ENCODE data around the gene LSM14A.
A peak's percentile ranks its signal among the peaks of the same experiment; 100 is the strongest.
"Not testable (repeated sequence)": the region's sequence is repeated elsewhere in the genome, so short reads cannot be mapped to it uniquely, and the experiment has no call there.

Gene LSM14A

DNA sequence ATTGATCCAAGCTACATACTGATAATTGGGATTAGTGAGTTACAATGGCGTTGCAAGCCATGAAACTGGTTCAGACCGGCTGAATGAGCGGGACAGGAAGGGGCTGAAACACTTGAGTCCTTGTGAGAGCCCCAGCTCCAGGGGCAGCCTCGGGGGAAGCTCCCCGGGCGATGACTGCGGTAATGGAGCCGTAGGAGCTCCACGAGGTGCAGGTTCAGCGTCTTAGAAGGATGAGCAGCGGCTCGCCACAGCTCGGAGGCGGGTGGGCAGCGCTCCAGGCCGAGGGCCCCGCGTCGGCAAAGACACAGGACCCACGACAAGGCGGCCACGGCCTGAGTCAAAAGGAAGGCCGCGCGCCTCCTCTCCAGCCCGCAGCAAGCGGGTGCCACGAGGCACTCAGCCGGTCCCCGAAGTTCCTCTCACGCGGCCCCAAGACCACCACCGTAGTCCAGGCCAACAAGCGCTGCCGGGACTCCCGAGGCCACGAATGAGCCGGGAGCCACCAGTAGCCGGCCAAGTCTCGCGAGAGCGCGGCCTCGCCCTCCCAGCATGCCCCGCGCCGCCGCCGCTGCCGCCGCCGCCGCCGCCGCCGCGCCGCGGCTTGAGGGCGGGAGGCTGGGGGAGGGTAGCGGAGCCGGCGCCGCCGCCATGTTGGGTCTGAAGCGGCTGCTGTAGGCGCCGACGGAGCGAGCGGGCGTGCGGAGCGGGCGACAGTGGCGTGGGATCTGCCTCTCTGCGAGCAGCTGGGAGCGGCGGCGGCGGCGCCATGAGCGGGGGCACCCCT, at the start of gene LSM14A:
TSS of gene LSM14A (plus strand) at position 628 of the 784 bp plus-strand sequence. CDS start at position 767, 139 bp downstream.
- peak; percentile 95 to 99 (median 97) for DNase-seq

DNA sequence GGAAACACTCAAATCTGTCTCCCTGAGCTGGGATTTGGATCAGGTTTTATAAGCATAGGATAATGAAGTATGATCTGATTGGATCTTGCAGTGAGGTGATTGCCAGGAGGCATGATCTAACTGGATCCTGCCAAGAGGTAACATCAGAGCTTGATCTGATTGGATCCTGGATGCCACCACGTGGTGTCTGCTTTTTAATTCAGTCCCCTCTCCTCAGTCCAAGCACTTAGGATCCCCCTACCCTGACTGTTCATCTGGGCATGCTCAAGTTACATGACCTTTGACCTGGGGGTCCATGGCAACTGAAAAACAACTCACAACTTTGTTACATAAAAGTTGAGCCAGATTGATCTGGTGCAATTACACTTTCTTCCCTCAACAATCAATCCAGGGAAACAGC, 47.5 kb upstream of the LSM14A start:
- no peak for DNase-seq

DNA sequence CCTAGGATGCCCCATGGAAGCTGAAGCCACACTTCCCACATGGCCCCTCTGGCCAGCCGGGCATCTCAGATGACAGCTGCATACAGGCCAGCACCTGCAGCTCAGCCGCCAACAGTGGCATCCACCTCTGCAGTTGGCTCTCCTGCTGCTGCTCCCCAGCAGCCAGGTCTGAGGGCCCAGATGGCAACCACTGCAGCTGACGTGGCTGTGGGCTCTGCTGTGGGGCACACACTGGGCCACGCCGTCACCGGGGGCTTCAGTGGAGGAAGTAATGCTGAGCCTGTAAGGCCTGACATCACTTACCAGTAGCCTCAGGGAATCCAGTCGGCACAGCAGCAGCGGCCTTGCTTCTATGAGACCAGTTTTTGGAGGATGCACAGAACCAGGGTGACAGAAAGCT, 45.3 kb upstream of the LSM14A start:
- DNase-seq: no peak

DNA sequence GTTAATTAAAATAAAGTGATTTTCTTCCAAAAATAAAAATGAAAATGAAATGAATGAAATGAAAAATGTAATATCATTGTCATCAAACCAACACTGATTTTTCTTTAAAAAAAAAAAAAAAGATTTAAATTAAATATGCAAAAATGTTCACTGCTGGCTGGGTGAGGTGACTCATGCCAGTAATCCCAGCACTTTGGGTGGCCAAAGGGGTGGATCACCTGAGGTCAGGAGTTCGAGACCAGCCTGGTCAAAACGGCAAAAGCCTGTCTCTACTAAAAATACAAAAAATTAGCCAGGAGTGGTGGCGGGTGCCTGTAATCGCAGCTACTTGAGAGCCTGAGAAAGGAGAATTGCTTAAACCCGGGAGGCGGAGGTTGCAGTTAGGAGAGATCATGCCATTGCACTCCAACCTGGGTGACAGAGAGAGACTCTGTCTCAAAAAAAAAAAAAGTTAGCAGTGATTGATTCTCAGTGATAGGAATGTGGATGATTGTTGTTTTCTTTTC, 44.6 kb upstream of the LSM14A start:
- DNase-seq: no peak

DNA sequence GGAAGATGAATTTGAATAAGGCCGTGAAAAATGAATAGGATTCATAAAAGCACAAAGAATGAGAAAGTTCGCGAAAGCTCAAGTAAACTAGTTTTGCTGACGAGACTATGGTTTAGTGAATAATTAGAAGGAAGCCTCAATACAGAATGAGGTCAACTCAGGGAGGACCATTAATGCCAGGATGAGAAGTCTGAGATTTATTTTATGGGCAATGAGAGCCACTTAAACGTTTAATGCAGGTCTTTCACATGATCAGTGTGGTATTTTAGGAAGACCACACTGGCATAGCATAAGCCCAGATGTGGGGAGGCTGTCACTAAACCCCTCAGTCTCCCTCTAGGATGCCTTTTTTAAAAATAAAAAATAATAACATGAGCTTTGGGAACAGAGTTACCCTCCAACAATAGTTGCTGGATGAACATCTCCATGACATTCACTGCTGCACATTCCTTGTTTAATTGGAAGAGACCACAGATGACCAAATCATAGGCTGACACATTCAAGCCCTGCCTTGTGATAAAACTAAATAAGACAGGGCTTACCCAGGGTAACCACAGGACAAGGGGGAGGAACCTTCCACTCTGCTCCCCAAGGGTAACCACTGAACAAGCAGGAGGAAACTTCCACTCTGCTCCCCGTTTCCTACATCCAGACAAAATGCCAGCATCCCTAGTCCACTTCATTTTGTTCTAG, 43.6 kb upstream of the LSM14A start:
- no peak for DNase-seq

DNA sequence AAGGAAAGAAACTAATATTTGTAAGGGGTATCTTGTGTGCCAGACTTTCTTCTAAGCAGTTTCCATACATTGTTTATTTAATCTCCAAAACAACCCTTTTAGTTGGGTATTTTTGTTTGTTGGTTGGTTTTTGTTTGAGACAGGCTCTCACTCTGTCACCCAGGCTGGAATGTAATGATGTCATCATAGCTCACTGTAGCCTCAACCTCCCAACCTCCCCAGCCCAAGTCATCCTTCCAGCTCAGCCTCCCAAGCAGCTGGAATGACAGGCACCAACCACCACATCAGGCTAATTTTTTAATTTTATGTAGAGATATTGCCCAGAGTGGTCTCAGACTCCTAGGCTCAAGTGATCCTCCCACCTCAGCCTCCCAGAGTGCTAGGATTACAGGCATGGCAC, 41.2 kb upstream of the LSM14A start:
- no peak for DNase-seq

DNA sequence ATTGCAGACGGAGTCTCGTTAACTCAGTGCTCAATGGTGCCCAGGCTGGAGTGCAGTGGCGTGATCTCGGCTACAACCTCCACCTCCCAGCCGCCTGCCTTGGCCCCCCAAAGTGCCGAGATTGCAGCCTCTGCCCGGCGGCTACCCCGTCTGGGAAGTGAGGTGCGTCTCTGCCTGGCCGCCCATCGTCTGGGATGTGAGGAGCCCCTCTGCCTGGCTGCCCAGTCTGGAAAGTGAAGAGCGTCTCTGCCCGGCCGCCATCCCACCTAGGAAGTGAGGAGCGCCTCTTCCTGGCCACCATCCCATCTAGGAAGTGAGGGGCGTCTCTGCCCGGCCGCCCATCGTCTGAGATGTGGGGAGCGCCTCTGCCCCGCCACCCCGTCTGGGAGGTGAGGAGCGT, 40.2 kb upstream of the LSM14A start:
- not testable (repeated sequence) for DNase-seq

DNA sequence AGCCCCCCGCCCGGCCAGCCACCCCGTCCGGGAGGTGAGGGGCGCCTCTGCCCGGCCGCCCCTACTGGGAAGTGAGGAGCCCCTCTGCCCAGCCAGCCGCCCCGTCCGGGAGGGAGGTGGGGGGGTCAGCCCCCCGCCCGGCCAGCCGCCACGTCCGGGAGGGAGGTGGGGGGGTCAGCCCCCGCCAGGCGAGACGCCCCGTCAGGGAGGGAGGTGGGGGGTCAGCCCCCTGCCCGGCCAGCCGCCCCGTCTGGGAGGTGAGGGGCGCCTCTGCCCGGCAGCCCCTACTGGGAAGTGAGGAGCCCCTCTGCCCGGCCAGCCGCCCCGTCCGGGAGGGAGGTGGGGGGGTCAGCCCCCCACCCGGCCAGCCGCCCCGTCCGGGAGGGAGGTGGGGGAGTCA, 39.6 kb upstream of the LSM14A start:
- DNase-seq: not testable (repeated sequence)

DNA sequence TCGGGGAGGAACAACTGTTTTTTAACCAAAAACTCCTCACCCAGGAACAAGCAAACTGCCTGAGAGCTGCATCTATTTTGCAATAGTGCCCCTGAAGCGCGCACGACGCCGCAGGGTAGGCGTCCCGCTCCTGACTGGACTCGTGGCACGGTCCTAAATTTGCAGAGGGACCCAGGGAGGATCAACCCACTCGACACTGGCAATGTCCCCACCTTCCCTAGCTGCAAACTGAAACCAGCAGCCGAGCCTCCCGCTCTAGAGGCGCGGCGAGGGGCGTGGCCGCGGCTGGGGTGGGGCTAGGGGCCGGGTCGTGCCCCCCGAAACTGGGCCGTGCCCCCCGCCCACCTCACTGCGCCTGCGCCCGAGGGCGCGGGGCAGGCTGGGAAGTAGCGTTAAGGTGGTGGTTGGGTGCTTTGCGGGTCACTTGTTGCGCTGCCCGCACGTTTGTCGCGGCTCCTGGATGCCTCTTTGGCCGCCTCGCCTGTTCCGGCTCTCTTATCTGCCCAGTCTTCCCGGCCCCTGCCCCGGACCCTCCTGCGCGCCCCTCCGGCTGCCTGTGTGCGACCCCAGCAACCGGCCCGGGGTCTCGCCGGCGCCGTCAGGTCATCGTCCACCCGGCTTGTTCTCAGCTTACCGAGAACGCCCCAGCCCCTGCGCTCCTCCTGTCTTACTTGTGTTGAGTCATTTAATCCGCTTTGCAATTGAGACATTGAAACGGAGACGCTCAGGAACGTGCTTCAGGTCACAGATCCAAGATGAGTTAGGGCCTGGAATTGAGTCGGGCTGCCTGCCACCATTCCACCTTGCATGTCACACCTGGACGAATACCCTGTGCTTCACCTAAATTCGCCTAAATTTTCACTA, 37.9 kb upstream of the LSM14A start:
- DNase-seq: peak; percentile 86 to 96 (median 91)

DNA sequence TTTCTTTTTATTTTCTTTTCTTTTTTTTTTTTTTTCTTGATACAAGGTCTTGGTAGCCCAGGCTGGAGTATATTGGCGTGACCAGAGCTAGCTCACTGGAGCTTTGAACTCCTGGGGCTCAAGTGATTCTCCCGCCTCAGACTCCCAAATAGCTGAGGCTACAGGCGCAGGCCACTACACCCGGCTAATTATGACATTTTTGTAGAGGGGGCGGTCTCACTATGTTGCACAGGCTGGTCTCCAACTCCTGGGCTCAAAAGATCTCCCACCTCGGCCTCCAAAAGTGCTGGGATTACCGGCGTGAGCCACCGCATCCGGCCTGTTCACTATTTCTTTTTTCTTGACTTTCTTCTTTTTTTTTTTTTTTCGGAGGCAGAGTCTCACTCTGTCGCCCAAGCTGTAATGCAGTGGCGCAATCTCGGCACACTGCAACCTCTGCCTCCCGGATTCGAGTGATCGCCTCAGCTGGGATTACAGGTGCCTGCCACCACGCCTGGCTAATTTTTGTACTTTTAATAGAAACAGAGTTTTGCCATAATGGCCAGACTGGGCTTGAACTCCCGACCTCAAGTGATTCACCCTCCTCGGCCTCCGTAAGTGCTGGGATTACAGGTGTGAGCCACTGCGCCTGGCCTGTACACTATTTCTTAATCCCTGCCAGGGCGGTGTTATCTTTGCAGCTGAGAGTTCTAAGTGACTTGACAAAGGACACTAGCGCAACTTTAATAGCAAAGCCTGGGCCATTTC, 37.1 kb upstream of the LSM14A start:
- DNase-seq: no peak

DNA sequence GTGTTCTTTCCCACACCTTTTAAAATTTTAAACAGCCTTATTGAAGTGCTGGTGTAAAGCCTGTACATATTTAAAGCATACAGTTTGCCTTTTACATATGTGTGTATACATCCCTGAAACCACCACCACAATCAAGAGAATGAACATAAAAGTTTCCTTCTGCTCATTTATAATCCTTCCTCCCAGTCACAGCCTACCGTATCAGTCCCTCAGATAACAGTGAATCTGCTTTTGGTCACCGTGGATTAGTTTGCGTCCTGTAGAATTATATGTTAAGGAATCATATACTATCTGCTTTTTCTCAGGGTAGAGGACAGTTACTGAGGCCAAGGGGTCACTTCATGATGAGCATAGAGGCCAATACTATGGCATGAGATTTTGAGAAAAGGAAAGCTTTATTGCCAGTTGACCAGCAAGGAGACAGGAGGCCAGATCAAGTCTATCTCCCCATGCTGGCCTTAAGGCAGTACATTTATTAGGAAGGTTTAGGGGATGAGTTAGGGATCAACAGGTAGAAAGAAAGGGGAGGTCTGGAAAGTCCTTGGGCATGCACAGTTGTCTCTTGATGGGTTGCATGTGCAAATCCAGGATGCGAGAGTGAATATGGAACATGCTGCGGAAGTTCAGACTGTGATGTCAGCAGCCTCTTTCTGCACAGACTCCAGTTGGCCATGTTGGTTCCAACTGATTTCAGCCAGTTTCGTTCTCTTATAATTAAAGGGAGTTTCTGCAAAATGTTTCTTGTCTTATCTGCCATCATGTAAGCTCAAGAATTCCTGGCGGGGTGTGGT, 36.3 kb upstream of the LSM14A start:
- no peak for DNase-seq

DNA sequence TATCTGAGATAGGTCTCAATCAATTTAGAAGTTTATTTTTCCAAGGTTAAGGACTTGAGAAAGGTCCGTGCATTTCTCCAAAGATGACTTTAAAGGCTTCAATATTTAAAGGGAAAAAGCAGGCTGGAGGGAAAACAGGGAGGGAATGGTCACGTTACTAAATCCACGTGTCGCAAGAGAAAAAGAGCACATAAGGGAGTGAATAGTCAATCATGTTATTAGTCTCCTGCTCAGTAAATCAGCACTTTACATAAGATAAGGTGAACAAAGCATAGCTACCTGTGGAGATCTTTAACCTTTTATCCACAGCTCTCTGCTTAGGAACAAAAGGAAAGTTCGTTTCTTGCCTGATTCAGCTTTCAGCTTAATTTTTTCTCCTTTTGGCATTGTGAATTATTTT, 31.3 kb upstream of the LSM14A start:
- DNase-seq: no peak

DNA sequence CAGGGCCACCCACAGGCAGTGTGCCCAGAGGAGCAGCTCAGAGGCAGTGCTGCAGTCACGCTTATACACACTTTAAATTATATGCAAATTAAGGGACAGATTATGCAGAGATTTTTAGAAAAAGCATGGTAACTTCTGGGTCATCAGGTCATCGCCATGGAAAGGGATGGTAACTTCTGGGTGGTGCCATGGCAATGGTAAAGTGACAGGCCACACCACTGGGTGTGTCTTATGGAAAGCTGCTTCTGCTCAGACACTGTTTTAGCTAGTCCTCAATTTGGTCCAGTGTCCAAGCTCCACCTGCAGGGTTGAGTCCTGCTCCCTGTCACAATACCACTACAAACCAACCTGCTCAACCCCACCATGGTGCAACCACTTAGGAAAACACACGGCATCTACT, 29.9 kb upstream of the LSM14A start:
- DNase-seq: no peak

DNA sequence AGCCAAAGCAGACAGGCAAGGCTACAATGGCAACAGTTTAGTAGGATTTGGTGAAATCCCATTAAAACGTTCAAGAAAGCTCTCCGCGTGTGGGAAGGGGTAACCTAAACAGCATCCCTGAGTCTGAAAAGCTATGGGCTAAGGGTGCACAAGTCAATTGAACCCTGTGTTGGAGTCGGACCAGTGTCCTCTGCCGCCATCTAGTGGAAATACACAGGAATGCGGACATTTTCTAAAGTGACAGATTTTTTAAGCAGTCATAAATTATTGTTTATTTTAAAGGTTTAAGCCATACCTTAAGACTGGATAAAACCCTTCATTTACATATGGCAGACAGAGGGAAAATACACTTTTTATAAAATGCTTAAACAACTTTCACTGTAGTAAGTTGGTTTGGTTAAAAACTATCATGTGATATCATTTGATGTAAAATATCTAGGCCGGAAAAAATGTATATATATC, 26.5 kb upstream of the LSM14A start:
- DNase-seq: peak; percentile 63 to 77 (median 71)

DNA sequence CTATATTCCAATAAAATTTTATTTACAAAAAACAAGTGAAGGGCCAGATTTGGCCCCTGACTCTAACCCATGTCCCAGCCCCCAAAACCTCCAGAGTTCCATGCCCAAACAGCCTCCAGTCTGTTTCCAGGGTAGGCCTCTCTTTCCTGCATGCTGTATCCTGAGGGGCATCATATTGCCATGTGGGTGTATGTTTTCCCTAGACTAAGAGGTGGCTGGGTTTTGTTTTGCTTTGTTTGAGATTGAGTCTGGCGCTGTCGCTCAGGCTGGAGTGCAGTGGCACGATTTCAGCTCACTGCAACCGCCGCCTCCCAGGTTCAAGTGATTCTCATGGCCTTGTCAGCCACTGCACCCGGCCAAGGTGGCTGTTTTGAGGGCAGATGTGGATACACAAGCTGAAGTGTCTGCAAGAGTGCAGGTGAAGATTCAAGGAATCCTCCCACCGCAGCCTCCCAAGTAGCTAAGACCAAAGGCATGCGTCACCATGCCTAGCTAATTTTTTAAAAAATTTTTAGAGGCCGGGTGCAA, 23.6 kb upstream of the LSM14A start:
- DNase-seq: no peak

DNA sequence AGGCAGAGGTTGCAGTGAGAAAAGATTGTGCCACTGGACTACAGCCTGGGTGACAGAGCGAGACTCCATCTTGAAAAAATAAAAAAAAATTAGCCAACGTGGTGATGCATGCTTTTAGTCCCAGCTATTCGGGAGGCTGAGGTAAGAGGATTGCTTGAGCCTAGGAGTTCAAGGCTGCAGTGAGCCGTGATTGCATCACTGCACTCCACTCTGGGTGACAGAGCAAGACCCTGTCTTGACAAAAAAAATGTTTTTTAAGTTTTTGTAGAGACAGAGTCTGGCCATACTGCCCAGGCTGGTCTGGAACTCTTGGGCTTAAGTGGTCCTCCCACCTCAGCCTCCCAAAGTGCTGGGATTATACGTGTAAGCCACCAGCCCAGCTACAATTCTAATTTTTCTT, 22.4 kb upstream of the LSM14A start:
- no peak for DNase-seq

DNA sequence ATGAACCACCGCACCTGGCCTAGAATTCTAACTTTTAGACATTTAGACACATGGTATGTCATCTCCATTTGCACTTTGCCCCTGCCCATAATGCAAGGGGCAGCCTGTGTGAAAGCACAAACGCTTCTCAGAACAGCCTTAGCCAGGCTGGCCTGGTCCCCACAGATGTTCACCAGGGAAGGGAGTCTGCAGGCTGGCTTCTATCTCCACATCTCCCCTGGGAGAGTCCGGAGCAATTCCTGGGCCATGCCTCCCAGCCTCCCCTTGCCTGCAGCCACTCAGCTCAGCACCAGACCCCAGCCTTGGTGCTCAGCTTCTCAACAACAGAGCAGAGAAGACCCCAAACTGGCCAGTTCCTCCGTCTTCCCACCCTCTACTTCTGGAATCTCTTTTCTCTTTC, 21.7 kb upstream of the LSM14A start:
- DNase-seq: no peak

DNA sequence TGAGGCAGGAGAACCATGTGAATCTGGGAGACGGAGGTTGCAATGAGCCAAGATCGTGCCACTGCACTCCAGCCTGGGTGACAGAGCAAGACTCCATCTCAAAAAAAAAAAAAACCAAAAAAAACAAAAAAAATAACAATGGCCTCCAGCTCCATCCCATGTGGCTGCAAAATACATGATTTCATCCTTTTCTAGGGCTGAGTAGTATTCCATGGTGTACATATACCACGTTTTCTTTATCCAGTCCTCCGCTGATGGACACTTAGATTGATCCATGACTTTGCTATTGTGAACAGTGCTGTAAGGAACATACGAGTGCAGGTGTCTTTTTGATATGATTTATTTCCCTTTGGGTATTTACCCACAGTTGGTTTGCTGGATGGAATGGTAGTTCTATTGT, 20.9 kb upstream of the LSM14A start:
- no peak for DNase-seq

DNA sequence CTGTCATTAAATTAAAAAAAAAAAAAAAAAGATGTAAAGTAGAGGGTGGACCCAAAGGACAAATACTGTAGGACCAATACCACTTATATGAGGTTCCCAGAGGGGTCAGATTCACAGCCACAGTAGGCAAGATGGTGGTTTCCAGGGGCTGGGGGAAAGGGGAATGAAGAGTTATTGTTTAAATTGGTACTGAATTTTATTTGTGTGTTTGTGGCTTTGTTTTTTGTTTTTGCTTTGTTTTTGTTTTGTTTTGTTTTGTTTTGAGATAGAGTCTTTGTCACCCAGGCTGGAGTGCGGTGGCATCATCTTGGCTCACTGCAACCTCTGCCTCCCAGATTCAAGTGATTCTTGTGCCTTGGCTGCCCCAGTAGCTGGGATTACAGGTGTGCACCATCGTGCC, 17.9 kb upstream of the LSM14A start:
- DNase-seq: no peak

DNA sequence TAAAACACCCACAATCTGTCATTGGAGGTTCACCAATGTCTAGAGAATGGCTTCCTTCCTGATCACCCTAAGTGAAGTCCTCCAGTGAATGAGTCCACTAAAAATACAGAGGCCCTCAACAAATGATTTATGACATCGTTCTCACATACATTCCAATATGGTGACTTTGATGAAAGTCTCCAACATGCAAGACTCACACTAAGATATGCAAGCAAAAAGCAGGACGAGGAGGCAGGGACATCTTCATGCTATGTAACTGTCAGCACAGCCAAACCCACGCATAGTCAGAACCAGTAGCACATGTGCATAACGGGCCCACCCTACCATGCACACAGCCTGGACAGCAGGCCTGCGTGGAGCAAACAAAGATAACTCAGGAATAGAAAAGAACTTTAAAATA, 16.6 kb upstream of the LSM14A start:
- no peak for DNase-seq

DNA sequence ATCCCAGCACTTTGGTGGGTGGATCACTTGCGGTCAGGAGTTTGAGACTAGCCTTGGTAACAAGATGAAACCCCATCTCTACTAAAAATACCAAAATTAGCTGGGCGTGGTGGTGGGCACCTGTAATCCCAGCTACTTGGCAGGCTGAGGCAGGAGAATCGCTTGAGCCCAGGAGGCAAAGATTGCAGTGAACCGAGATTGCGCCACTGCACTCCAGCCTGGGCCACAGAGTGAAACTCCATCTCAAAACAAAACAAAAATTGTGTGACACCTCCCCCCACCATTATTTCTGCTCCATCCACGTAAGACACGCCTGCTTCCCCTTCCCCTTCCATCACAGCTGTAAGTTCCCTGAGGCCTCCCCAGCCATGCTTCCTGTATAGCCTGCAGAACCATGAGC, 13.3 kb upstream of the LSM14A start:
- DNase-seq: not testable (repeated sequence)

Measured in suppressor macrophage treated with lipopolysaccharide for 1 hour (primary cell).